ENCODE results near the gene ATXN7.

DNA sequence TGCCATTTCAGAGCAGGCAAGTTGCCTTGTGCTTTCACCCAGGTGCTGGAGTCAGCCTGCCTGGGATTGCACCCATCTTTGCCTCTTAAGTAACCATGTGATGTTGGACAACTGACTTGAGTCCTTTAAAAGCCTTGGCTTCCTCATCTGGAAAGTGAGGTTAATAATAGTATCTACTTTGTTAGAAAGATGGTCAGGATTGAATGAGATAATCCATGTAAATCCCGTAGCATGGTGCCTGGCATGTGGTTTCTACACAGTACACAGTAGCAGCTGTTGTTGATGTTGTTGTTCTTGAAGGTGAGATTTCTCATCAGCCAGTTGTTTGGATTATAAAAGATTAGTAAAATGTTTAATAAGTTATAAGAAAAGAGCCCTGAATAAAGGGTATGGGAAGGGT, 110.8 kb downstream of the ATXN7 start:
- no peak for TF ChIP-seq EZH2 (IDR thresholded peaks at IDR 0.05; ENCODE audit: low read length, unreplicated experiment)
- TF ChIP-seq, protein P1, sequence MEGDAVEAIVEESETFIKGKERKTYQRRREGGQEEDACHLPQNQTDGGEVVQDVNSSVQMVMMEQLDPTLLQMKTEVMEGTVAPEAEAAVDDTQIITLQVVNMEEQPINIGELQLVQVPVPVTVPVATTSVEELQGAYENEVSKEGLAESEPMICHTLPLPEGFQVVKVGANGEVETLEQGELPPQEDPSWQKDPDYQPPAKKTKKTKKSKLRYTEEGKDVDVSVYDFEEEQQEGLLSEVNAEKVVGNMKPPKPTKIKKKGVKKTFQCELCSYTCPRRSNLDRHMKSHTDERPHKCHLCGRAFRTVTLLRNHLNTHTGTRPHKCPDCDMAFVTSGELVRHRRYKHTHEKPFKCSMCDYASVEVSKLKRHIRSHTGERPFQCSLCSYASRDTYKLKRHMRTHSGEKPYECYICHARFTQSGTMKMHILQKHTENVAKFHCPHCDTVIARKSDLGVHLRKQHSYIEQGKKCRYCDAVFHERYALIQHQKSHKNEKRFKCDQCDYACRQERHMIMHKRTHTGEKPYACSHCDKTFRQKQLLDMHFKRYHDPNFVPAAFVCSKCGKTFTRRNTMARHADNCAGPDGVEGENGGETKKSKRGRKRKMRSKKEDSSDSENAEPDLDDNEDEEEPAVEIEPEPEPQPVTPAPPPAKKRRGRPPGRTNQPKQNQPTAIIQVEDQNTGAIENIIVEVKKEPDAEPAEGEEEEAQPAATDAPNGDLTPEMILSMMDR (conservative IDR thresholded peaks at IDR 0.05; ENCODE audit: low read depth, low read length), result no peak
